ENCODE data around the gene WASHC2A.
"Not testable (repeated sequence)": the region's sequence is repeated elsewhere in the genome, so short reads cannot be mapped to it uniquely, and the experiment has no call there.

The WASHC2A gene, protein sequence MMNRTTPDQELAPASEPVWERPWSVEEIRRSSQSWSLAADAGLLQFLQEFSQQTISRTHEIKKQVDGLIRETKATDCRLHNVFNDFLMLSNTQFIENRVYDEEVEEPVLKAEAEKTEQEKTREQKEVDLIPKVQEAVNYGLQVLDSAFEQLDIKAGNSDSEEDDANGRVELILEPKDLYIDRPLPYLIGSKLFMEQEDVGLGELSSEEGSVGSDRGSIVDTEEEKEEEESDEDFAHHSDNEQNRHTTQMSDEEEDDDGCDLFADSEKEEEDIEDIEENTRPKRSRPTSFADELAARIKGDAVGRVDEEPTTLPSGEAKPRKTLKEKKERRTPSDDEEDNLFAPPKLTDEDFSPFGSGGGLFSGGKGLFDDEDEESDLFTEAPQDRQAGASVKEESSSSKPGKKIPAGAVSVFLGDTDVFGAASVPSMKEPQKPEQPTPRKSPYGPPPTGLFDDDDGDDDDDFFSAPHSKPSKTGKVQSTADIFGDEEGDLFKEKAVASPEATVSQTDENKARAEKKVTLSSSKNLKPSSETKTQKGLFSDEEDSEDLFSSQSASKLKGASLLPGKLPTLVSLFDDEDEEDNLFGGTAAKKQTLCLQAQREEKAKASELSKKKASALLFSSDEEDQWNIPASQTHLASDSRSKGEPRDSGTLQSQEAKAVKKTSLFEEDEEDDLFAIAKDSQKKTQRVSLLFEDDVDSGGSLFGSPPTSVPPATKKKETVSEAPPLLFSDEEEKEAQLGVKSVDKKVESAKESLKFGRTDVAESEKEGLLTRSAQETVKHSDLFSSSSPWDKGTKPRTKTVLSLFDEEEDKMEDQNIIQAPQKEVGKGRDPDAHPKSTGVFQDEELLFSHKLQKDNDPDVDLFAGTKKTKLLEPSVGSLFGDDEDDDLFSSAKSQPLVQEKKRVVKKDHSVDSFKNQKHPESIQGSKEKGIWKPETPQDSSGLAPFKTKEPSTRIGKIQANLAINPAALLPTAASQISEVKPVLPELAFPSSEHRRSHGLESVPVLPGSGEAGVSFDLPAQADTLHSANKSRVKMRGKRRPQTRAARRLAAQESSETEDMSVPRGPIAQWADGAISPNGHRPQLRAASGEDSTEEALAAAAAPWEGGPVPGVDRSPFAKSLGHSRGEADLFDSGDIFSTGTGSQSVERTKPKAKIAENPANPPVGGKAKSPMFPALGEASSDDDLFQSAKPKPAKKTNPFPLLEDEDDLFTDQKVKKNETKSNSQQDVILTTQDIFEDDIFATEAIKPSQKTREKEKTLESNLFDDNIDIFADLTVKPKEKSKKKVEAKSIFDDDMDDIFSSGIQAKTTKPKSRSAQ (N-terminal part only)

DNA sequence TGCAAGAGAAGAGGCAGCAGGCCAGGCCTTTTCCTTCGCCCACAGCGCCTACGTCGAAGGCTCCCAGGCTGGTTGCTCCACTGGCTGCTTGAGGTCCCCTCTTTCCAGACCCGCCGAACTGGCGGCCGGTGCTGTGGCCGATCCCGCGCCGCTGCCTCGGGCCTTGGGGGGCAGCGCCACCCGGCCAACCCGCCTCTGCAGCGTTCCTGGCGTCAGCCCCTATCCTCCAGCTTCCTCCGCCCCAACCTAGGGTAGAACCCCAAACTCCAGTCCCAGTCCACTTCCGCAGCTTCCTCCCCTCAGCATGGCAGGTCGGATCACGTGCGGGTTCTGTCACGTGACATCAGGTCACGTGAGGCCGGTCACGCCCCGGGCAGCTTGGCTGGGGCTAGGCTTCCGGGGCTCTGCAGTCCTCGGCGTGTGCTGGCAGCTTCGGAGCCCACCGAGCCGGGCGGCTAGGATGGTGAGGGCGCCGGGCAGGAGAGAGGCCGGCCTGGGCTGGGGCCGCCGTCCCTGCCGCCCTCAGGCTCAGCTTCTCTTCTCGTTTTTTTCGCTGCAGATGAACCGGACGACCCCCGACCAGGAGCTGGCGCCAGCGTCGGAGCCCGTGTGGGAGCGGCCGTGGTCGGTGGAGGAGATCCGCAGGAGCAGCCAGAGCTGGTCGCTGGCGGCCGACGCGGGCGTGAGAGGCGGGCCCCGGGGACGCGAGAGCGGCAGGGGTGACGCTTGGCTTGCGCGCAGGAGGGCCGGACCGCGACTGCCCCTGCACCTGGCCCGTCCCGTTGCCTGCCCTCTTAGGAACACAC lies at the start of gene WASHC2A:
TSS of gene WASHC2A (plus strand) at position 409 of the 806 bp plus-strand sequence. CDS start at position 461, 52 bp downstream.
- DNase-seq (ENCODE audit: low spot score), result peak; percentile 74

DNA sequence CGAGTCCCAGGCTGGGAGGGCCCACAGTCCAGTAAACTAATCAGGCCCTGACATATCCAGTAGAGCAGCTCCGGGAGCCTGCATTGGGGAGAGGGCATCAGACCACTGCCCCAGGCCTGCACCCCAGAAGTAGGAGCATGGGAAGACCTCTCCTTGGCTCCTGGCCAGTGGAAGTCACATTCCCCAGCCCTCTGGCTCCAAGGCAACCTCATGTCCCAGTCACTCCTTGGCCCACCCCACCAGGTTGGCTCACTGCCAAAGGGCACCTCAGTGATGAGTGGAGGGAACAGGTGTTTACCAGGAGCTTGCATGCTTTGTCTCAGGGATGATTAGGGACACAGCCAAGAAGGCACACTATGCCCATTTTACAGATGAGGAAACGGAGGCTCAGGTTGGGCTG lies 48.5 kb upstream of the WASHC2A start:
- DNase-seq (ENCODE audit: low spot score), result not testable (repeated sequence)

DNA sequence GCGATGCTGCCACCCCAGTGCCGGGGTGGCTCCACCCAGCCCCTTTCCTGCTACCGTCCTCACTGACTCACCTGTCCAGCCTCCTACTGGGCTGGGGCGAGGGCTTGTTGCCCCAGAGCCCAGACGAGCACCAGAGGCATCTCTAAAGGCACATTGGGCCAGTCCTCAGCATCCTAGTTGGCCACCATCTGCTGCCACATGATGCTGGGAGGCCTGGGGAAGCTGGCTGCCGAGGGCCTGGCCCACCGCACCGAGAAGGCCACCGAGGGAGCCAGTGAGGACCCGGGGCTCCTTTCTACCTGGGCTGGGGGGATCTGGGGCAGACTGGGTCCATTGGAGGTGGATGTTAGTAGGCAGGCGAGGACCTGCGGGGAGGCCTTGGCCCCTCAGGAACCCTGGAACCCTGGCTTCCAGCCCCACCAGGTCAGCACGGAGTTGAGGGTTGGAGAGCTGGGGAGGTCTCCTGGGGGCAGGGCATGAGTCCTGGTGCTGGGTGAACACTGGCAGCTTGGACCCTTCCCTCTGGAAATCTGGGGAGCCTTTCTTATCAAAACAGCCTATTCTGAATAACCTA lies 47.2 kb upstream of the WASHC2A start:
- DNase-seq (ENCODE audit: low spot score), result not testable (repeated sequence)

DNA sequence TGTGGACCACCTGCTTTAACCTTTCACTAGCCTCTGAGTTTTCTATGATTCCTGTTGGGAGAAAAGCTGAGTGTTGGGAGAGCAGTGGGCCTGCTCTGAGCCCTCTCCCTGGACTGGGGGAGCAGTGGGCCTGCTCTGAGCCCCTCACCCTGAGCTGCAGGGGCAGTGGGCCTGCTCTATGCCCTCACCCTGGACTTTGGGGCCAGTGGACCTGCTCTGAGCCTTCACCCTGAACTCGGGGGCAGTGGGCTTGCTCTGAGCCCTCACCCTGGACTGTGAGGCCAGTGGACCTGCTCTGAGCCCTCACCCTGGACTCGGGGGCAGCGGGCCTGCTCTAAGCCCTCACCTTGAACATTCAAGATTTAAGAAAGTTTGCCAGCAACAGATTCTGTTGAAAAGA lies 46.1 kb upstream of the WASHC2A start:
- no peak for DNase-seq (ENCODE audit: low spot score)

DNA sequence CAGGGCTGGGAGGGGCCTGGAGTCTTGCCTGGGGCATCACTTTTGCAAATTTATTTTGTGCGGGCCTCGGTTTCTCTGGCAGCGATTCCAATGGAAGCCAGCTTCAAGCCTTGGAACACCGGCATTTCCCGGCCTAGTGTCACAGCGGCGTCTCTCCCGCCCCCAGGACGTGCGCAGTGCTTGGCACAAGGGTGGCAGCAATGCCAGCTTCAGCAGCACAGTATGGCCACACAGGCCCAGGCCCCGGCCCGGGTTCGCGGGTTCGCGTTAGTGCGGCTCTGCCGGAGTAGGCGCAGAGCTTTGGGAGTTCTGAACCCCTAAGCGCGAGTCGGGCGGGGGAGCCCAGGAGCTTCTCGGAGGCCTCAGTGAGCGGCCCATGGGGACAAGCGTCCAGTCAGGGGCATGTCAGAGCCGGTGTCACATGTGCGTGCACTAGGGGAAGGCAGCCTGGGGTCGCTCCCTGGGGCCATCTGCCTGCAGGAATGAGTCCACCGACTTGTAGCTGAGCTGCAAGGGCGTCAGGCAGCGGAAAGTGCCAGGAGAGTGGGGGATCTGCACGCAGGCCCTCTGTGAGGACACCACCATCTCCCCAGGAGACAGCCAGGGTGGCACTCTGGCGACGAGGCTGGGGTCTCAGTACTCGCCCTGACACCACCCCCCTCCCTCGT lies 42.9 kb upstream of the WASHC2A start:
- not testable (repeated sequence) for DNase-seq (ENCODE audit: low spot score)

DNA sequence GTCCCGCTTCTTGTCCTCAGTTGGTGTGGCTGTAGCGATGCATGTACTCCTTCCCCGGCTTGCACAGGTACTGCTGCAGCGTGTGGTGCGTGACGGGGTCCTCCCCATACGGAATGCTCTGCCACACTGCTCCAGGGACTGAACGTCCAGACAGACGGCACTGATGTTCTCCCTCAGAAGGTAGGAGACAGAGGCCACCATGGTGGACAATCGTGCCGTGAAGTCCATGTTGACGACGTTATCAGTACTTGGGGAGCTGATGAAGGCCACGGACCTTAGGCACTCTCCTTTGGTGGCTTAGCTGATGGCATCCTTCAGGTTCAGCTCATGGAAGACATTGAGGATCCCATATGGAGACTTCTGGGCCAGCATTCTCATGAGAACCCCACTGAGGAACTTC lies 42.1 kb upstream of the WASHC2A start:
- no peak for DNase-seq (ENCODE audit: low spot score)

DNA sequence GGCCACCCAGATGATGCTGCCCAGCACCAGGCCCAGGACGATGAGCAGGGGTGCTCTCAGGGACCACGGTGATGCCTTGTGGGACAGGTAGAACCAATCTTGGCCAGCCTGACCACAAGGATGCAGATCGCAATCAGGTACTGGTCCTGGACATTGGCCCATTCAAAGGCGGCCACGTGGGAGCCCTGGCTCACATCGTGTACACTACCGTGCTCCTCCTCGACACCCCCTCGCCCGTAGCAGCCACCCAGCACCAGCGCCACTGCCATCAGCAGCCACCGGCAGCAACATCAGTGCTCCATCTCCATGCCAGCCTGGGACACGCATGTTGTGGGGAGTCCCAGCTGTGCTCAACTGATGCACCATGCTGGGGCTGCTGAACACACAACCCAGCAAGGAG lies 40.6 kb upstream of the WASHC2A start:
- no peak for DNase-seq (ENCODE audit: low spot score)

DNA sequence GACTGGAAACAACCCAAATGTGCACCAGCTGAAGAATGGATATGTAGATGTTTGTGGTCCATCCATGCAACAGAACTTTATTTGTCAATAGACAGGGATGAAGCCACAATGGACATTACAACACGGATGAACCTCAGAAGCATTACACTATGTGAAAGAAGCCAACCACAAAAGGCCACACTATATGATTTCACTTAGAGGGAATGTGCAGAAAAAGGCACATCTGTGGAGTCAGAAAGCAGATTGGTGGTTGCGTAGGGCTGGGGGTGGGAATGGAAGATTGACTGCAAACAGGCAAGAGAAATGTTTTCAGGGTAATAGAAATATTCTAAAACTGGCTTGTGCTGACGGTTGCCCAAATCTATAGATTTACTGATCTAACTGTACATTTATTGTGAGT lies 34.3 kb upstream of the WASHC2A start:
- DNase-seq (ENCODE audit: low spot score), result no peak

DNA sequence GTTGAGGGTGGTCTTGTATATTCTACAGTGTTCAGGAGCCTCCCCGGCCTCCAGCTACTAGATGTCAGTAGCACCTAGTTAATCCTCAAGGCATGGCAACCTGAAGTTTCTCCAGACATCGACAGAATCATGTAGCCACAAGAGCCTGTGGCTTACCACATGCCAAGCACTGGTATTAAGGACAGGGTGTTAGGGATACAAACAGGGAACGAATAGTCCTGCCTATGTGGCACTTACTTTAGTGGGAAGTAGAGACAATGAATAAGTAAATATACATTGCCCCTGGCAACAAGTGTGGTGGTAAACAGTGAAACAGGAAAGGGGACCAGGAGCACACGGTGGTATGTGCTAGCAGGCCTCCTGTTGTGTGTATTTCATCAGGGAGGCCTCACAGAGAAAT lies 32.4 kb upstream of the WASHC2A start:
- DNase-seq (ENCODE audit: low spot score), result not testable (repeated sequence)

DNA sequence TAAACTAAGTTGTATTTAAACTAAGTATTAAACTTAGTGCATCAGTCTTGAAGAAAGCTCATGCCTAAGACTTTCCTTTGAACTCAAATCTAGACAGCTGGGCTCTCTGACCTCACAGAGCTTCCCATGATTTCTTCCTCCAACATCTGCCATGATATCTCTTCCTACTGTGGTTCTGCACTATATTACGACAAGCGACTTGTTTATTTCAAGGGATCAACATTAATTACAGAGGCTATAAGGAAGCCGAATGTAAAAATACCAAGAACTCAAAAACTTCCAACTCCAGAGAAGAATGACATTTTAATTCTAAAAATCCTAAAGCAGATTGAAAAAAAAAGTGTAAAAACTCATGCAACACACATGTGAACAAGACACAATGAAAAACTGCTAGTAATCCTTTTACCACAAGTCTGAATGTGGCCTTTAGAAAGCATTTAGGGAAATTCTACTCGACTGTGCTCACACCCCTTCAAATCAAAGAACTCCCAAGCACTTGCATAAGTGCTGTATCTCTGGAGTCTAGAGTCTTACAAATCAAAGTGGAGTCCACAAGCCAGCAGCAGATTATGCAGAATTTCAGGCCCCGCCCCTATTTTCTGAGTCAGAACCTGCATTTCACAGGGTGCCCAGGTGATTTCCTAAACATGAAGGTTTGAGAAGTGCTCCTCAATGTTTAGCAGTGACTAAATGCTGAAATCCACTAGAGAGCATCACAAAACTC lies 22.7 kb upstream of the WASHC2A start:
- DNase-seq (ENCODE audit: low spot score), result no peak

DNA sequence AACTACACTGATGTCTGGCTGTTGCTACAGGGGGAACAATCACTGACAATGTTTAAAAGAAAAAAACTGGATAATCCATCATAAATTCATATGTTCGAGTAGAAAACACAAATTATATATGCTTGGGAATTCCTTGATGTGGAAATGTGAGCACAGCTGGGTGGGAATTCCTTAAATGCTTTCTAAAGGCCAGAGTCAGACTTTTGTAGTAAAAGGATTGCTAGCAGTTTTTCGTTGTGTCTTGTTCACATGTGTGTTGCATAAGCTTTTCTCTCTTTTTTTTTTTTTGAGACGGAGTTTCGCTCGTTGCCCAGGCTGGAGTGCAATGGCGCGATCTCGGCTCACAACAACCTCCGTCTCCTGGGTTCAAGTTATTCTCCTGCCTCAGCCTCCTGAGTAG lies 21.3 kb upstream of the WASHC2A start:
- not testable (repeated sequence) for DNase-seq (ENCODE audit: low spot score)

DNA sequence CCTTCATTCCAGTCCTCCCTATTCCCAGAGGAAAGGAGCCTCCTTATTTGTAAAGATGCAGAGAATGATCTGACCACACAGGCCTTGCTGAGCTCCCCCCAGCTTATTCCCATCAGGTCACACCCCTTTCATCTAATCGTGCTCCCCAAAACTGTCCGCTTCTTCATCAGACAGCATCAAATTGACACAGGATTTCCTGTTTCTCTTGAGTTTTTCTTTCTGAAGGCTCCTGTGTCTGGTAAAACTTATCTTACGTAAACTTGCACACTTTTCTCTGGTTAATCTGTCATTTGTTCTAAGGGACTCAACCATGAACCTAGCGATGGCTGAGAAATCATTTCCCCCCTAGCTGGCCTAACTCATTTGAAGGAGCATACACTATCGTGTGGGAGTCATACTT lies 20.2 kb upstream of the WASHC2A start:
- not testable (repeated sequence) for DNase-seq (ENCODE audit: low spot score)

DNA sequence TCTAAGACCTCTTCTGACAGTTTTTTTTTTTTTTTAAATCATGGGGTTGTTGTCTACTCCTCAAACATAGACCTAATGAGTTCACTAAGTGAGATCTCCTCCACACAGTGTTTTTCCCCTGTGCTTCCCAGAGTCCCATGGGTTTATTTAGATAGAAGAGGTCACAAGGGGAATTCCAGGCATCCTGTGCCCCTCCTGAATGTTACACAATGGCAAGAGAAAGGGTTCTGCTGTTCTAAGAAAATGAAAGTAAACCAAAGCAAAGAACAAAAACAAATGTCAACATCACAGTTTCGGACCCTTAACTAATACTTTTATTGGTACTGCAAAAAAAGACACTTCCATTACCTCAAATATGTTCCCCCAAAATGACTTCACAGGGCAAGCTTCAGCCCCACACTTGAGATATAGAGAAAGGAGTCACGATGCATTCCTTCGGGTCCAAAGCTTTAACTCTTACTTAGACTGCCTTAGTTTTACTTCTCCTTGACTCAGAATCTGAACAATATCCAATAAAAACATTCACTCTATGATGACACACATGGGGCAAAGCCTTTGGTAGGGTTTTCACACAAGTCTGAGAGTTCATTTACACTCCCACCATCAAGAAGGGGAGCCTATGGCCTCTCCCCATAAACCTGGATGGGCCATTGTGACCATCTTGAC lies 15.6 kb upstream of the WASHC2A start:
- not testable (repeated sequence) for DNase-seq (ENCODE audit: low spot score)

DNA sequence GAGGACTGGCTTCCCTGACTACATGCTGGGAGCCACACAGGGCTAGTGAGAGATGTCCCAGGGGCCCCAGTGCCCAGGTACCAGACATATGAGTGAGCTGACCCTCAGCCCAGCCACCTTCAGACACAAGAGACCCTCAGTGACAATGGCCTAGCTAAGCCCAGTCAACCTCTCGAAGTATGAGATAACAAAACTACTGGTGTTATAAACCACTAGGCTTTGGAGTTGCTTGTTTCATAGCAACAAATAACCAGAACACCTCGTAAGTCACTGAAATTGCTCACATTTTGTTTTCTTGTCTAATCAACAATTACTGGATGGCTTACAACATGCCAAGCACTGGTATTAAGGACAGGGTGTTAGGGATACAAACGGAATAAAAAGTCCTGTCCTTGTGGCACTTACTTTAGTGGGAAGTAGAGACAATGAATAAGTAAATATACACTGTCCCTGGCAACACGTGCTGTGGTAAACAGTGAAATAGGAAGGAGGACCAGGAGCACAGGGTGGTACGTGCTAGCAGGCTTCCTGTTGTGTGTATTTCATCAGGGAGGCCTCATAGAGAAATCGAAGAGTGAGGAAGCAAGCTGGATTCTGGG lies 14.9 kb upstream of the WASHC2A start:
- DNase-seq (ENCODE audit: low spot score), result not testable (repeated sequence)

DNA sequence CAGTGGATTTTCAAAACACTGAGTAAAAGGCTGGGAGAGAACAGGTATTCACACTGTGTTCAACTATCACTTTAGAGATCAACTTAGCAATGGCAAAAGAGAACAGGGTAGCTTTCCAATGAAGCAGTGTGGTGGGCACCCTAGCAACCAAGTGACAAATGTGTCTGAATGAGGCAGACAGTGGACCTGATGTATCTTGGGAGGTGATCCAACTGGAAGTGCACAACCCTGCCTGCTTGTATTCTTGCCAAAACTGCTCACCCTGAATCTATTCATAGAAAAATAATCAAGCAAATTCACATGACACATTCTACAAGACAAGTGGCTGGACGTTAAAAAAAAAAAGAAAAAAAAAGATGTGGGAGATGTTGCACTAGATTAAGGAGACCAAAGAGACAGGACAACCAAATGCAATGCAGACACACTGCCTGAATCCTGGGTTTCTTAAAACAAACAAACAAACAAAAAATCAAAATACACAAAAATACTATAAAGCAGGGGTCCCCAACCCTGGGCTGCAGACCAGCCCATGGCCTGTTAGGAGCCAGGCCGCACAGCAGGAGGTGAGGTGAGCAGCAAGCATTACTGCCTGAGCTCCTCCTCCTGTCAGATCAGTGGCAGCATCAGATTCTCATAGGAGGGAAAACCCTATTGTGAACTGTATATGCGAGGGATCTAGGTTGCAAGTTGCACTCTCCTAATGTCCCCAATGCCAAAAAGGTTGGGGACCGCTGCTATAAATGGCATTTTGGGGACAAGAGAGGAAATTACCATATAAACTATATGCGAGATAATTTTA lies 12.1 kb upstream of the WASHC2A start:
- not testable (repeated sequence) for DNase-seq (ENCODE audit: low spot score)

DNA sequence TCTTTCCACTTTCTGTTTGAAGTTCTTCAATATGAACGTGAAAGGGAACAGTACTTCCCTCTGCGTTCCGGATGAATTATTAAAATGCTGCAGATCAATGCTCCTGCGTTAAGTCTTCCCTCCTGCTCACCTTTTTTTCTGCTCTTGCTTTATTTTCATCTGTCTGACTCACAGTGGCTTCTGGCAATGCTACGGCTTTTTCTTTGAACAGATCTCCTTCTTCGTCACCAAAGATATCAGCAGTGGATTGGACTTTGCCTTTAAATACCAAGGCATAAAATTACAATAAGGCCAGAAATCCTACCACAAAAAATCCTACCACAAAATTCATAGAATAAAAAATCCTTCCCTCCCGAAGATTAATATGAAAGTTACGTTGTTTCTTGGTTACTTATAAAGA lies 11.1 kb upstream of the WASHC2A start:
- not testable (repeated sequence) for DNase-seq (ENCODE audit: low spot score)

DNA sequence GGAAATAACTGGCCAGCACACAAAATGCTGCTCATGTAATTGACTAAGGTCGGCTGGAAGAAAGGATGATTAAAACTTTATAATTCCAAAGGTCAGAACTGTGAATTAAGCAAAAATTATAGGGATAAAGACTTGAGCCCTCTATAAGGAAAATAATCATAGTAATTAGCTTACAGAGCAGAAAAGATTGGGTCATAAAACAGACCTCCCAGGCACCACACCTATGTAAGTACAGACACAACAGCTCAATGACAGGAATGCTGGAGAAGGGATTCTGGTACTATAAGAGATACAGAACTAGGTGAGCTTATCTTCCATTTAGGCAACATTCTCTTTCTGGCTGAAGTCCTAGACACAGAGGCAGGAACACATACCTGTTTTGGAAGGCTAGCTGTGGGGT lies 9.0 kb upstream of the WASHC2A start:
- DNase-seq (ENCODE audit: low spot score), result not testable (repeated sequence)

DNA sequence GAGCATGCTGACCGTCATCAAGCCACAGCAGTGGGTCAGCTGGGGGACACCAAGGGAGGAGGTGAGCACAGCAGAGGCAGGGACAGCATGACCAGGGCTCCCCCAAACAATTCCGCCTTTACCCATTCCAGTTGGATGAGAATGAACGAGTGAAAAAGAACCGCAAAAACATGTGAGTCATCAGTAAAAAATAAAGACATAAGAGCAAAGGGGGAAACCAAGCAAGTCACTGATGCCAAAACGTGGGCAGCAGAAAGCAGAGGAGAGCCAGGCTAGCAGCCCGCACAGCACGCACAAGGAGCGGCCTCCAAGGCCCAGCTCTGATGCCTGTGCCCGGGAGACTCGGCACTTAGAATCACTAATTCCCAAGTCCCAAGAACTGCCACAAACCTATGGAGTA lies 7.8 kb upstream of the WASHC2A start:
- DNase-seq (ENCODE audit: low spot score), result not testable (repeated sequence)

All from RKO (cell line).